ENCODE results near the gene TMEM125.

Gene TMEM125

DNA sequence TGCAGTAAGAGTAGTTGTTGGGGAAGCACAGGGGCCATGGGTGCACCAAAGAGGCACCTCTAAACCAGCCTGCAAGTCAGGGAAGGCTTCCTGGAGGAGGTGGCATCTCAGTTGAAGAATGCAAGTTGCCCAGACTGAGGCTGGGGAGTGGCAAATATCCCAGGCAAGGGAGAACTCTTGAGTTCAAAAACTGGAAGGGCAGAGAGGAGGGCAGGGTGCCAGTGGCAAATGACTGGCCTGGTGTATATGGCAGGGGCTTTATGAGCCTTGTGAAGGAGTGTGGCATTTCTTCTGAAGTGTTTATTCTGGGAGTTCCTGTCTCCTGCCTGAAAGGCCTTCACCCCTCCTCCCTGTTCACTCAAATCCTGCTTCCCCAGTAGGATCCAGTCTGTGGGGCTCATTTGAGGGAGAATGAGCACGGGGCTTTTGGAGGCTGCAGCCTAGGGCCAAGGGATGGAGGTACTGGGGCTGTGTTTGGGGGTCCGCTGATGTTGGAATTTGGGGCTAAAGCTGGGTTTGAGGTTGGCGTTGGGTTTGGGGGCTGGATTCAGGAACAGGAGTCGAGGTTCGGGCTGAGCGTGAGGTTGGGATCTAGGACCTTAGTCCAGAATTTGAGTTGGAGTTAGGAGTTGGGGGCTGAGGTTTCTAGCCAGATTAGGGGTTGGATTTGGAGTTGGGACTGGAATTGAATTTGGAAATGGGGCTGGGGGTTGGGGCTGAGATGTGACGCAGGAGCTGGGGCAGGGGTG, at the start of gene TMEM125:
Gene TMEM125, plus strand, starts transcription at position 357 of the 749 bp plus-strand sequence. CDS start 2,740 bp downstream, outside the sequence.
- CTCF ChIA-PET, result no interaction called here
- Mint-ChIP-seq H3K36me3 (peaks cover 8% of the 10 kb centered on the region), H3K4me3 (no peak within 1 kb of the TSS), H3K4me1 (peaks cover 25% of the 10 kb centered on the region), H3K27ac (no peak within 1 kb of the TSS), H3K9me3 (peaks cover 9% of the 10 kb centered on the region), H3K27me3 (peaks cover 73% of the 10 kb centered on the region)
- DNase-seq, result no peak

DNA sequence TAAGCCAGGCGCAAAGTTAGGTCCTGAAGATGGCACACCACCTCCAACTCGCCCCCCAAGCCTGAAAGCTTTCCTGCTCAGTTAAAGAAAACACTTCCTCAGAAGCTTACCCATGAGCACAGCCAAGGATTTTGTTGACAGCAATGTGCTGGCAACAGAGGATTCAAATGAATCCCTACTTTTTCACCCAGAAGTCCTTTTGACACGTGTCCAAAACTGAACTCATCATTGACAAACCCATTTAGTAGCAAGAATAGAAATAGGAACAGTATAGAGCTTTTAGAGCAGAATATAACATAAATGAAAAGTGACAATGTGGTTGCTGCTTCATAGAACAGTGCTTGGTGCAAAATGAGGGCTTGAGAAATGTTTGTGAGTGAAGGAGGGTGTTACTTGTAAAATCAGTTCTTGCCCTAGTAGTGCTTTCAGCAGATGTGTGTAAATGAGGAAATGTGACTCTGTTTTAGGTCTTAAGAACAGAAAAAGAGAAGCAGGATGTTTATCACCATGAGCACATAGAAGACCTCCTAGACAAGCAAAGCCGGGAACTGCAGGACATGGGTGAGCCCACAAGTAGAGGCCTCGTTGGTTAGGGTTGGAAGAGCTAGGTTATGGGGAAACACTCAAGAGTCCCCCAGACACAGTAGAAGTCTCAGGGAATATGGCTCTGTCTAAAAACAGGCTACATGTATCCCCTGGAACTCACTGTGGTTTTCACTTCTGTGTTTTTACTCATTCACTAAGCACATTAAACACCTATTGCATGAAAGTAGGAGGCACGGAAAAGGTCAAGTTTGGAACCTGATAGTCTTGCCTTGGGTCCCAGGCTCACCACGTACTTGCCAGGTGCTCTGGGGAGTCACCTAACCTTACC, 48.6 kb upstream of the TMEM125 start:
- no peak overlapping the region for H3K4me3 Mint-ChIP-seq
- no peak overlapping the region for H3K27ac Mint-ChIP-seq
- peaks cover 20% of the 10 kb centered on the region for H3K27me3 Mint-ChIP-seq
- H3K4me1 Mint-ChIP-seq, result peaks cover 2% of the 10 kb centered on the region
- CTCF ChIA-PET, result no interaction called here
- no peaks in the 10 kb centered on the region for H3K9me3 Mint-ChIP-seq
- no peak for DNase-seq
- H3K36me3 Mint-ChIP-seq, result no peaks in the 10 kb centered on the region

DNA sequence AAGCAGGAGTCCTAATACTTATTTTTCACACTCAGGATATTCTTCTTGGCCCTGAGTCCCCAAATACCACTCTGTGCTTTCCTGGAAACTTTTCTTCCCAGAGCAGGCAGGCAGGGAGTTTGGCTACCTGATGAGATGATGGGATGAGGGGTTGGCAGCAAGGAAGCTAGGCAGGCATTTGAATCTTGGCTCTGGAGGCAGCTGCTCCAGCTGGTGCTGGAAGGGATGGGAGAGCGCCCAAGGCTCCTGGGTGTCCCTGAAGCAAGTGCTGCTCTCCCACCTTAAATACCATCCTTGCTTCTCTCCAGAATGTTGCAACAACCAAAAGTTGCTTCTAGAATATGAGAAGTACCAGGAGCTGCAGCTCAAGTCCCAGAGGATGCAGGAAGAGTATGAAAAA, 48.0 kb upstream of the TMEM125 start:
- DNase-seq, result no peak
- no peaks in the 10 kb centered on the region for H3K36me3 Mint-ChIP-seq
- CTCF ChIA-PET, result no interaction called here
- no peaks in the 10 kb centered on the region for H3K9me3 Mint-ChIP-seq
- H3K4me3 Mint-ChIP-seq, result no peak overlapping the region
- H3K27me3 Mint-ChIP-seq, result peaks cover 20% of the 10 kb centered on the region
- no peak overlapping the region for H3K27ac Mint-ChIP-seq
- H3K4me1 Mint-ChIP-seq, result peaks cover 2% of the 10 kb centered on the region

DNA sequence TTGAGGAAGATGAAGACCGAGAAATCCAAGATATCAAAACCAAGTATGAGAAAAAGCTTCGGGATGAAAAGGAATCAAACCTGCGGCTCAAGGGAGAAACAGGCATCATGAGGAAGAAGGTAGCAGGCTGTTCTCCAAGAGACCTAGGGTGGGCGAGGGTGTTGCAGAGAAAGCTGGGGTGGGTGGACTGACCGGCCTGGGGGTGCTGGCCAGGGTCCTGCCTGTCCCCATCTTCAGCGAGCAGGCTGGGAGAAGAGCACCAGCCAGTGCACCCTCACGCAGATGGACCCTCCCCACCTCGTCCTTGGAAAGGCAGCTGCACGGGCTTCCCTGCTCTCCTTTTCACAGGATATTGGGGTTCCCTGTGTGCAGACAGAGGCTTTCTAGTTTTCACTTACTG, 46.9 kb upstream of the TMEM125 start:
- Mint-ChIP-seq H3K4me1 (peaks cover 2% of the 10 kb centered on the region), H3K36me3 (no peaks in the 10 kb centered on the region), H3K27me3 (peaks cover 23% of the 10 kb centered on the region), H3K27ac (no peak overlapping the region), H3K4me3 (no peak overlapping the region), H3K9me3 (no peaks in the 10 kb centered on the region)
- CTCF ChIA-PET, result interaction anchor here (1.0 to 2.5 kb wide), 2 partner anchors 15 to 192 kb away, joined by 3 to 8 read pairs; no protein-coding TSS in a partner anchor
- DNase-seq, result no peak

DNA sequence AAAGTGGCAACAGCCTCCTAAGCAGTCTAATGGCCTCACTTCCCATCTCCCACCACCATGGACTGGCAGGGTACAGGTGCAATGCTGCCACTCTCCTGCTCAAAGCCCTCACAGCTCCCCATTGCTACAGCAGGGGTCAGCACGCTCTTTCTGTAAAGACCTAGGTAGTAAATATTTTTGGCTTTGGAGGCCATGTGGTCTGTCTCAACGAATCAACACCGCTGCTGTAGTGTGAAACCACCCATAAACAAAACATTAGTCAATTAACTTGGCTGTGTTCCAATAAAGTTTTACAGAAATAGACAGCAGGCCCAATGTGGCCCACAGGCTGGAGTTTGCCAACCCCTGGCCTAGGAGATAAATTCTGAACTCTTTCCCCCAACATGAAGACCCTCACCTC, 44.6 kb upstream of the TMEM125 start:
- peaks cover 34% of the 10 kb centered on the region for H3K27me3 Mint-ChIP-seq
- H3K27ac Mint-ChIP-seq, result no peak overlapping the region
- H3K36me3 Mint-ChIP-seq, result no peaks in the 10 kb centered on the region
- H3K9me3 Mint-ChIP-seq, result no peaks in the 10 kb centered on the region
- CTCF ChIA-PET, result interaction anchor here (2.4 to 5.0 kb wide), 3 partner anchors 14 to 189 kb away, joined by 8 to 73 read pairs (median 27); no protein-coding TSS in a partner anchor
- peaks cover 2% of the 10 kb centered on the region for H3K4me1 Mint-ChIP-seq
- H3K4me3 Mint-ChIP-seq, result no peak overlapping the region
- DNase-seq, result no peak

DNA sequence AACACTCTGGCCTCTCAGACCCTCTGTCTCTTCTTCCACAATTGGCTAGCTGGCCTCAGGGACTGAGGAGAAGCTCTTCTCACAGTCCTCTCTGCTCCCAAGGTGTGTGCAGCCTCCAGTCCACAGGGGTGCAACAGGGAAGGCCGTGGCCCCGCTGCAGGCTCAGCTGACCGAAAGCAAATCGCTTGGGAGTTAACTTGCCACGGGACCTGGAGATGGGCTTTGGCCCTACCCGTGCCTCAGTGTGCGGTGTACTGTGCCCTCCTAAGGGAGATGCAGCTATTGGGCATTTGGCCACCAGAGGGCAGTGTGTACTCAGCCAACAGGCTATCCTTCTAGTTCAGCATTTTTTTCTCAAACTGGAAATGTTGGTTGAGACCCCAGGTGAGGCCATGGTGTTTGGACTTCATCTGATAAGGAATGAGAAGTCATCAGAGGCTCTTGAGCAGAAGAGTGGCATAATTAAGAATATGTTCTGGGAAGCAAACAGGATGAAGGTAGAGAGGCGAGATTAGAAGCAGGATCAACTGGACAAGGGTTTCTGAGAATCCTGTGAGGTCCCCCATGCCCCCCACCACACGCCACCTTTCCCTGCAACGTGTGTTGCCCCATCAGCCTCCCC, 42.5 kb upstream of the TMEM125 start:
- no peaks in the 10 kb centered on the region for H3K36me3 Mint-ChIP-seq
- no peaks in the 10 kb centered on the region for H3K4me1 Mint-ChIP-seq
- H3K9me3 Mint-ChIP-seq, result no peaks in the 10 kb centered on the region
- H3K27ac Mint-ChIP-seq, result no peak overlapping the region
- H3K27me3 Mint-ChIP-seq, result peaks cover 46% of the 10 kb centered on the region
- CTCF ChIA-PET, result interaction anchor here (0.7 to 5.0 kb wide), 27 partner anchors 9 to 708 kb away, joined by 3 to 73 read pairs (median 4); partner anchors contain the start of genes CDC20 and ELOVL1
- DNase-seq, result peak; percentile 90
- no peak overlapping the region for H3K4me3 Mint-ChIP-seq

DNA sequence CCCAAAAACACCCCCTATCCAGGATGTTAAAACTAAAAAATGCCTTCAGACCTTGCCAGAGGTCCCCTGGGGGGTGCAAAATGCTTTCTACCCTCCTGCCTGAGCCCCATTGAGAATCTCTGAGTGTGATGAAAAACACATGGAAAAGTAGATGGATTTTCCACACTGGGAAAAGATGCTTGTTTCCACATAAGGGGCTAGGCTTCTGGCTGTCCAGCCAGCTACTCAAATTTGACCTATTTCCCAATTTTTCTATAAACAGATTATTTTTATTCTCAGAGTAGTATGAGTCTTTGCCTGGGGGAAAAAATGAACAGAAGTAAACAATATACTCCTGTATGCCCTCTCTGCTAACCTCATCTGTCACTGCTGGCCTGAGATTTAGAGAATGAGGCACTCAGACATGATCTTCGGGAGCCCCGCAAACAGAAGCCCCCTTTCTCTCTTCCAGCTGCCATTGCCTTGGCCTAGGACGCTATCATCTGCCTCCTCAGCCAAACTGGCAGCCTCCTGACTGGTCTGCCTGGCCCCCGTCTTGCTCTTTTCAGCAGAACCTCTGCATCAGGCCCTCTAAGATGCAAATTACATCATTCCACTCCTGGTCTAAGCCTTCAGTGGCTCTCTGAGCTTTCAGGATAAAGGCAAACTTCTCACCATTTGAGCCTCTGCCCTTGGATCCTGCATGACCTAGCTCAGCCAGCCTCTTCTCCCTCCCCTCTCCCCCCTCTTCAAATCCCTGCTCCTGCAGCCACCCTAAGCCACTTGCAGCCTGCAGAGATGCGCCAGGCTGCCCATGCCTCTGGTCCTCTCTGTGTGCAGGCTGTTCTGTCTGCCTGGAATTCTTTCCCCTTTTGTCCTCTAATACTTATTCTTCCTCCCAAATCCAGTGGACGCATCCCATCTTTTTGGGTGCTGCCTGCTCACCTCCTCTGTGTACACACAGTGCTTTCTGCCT, 39.7 kb upstream of the TMEM125 start:
- H3K4me1 Mint-ChIP-seq, result no peaks in the 10 kb centered on the region
- no peak overlapping the region for H3K27ac Mint-ChIP-seq
- H3K36me3 Mint-ChIP-seq, result no peaks in the 10 kb centered on the region
- no peak for DNase-seq
- no peak overlapping the region for H3K4me3 Mint-ChIP-seq
- peaks cover 41% of the 10 kb centered on the region for H3K27me3 Mint-ChIP-seq
- H3K9me3 Mint-ChIP-seq, result no peaks in the 10 kb centered on the region
- CTCF ChIA-PET, result interaction anchor here (0.7 to 5.0 kb wide), 4 partner anchors 10 to 704 kb away, joined by 3 to 73 read pairs (median 3); partner anchors contain the start of gene ARTN

DNA sequence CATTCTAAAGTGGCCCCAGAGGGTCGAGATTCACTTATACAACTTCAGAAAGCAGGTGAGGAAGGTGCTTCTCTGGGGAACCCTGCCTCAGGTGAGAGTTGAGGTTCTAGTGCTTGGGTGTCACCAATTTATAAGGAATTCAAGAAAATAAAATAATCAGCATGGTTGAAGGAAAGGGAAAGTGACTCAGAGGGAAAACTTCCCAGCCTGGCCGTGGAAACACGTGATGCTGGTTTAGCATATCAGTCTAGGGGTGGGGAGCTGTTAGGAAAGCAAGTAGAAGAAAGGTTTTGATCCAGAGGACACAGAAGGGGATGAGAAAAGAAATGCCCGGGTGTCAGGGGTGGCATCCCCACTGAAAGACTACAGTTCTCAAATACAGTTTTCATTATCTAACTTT, 37.7 kb upstream of the TMEM125 start:
- Mint-ChIP-seq H3K27ac (no peak overlapping the region), H3K36me3 (no peaks in the 10 kb centered on the region), H3K27me3 (peaks cover 31% of the 10 kb centered on the region), H3K4me3 (no peak overlapping the region), H3K9me3 (no peaks in the 10 kb centered on the region), H3K4me1 (no peaks in the 10 kb centered on the region)
- CTCF ChIA-PET, result interaction anchor here (1.3 to 1.5 kb wide), 2 partner anchors 183 to 234 kb away, joined by 4 to 9 read pairs; no protein-coding TSS in a partner anchor
- no peak for DNase-seq

DNA sequence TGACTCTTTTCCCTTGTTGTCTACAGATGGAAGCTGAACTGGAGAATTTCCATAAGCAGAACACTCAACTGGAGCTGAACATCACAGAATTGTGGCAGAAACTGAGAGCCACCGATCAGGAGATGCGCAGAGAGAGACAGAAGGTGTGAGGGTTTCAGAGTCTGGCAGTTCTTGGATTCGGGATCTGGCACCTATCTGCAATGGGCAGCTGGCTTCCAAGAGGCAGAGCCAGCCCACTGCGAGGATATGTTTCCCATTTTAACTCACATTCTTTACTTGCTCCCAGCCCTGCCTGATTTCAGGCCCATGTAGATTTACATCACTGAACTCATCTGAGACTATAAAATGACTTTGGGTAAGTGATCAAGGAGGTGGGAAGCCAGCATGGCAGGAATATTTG, 37.3 kb upstream of the TMEM125 start:
- H3K27ac Mint-ChIP-seq, result no peak overlapping the region
- H3K27me3 Mint-ChIP-seq, result peaks cover 27% of the 10 kb centered on the region
- no peak for DNase-seq
- H3K4me3 Mint-ChIP-seq, result no peak overlapping the region
- no peaks in the 10 kb centered on the region for H3K9me3 Mint-ChIP-seq
- H3K36me3 Mint-ChIP-seq, result no peaks in the 10 kb centered on the region
- CTCF ChIA-PET, result interaction anchor here (1.3 to 2.3 kb wide), 2 partner anchors 182 to 233 kb away, joined by 4 to 11 read pairs; no protein-coding TSS in a partner anchor
- H3K4me1 Mint-ChIP-seq, result no peaks in the 10 kb centered on the region

DNA sequence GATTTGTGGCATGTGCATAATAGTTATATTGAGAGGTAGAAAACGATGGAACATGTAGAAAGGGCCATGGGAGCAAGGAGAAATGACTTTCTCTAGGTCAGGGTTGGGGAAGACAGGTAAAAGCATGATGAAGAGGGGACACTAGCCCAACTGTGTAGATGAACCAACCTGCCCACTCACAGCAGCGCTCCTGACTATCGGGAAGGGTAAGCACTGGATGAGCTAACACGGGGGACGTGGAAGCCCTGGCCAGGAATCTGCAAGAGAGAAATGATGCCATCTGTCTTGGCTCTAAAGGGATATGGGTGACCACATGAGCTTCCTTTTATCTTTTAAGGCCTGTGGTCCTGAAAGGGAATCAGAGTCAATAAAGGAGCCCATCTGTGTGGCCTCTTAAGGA, 36.2 kb upstream of the TMEM125 start:
- H3K27me3 Mint-ChIP-seq, result peaks cover 24% of the 10 kb centered on the region
- H3K9me3 Mint-ChIP-seq, result no peaks in the 10 kb centered on the region
- no peak for DNase-seq
- CTCF ChIA-PET, result interaction anchor here (1.2 to 2.3 kb wide), 2 partner anchors 181 to 183 kb away, joined by 3 to 11 read pairs; no protein-coding TSS in a partner anchor
- H3K4me3 Mint-ChIP-seq, result no peak overlapping the region
- peaks cover 3% of the 10 kb centered on the region for H3K4me1 Mint-ChIP-seq
- H3K36me3 Mint-ChIP-seq, result no peaks in the 10 kb centered on the region
- no peak overlapping the region for H3K27ac Mint-ChIP-seq

DNA sequence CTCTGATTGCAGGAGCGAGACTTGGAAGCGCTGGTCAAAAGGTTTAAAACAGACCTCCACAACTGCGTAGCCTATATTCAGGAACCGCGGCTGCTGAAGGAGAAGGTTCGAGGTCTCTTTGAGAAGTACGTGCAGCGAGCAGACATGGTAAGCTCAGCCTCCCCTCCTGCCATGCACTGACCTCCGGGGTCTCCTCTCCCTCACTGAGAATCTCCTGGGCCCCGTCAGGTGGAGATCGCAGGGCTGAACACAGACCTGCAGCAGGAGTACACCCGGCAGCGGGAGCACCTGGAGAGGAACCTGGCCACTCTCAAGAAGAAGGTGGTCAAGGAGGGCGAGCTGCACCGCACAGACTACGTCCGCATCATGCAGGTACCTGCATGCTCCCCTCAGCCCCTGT, 35.5 kb upstream of the TMEM125 start:
- Mint-ChIP-seq H3K27ac (no peak overlapping the region), H3K9me3 (no peaks in the 10 kb centered on the region), H3K4me3 (no peak overlapping the region), H3K4me1 (peaks cover 8% of the 10 kb centered on the region), H3K27me3 (peaks cover 21% of the 10 kb centered on the region), H3K36me3 (no peaks in the 10 kb centered on the region)
- CTCF ChIA-PET, result interaction anchor here (0.8 to 2.3 kb wide), 4 partner anchors 61 to 182 kb away, joined by 3 to 11 read pairs (median 3); no protein-coding TSS in a partner anchor
- no peak for DNase-seq

DNA sequence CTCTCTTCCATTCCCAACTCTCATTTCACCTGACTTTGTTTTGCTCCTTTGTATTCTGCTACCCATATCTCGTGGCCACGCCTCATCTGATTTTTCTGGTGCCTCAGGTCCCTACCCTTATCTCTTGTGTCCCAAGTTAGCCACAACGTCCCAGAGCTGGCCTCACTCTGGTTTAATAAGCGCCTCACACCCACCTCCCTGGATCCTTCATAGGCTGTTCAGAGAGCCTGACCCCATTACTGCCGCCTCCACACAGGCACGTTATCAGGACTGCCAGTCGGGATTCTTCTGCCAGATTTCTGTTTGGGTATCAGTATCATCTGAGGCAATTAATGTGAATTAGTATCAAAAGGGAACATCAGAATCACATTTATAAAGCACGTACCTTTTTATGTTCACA, 34.7 kb upstream of the TMEM125 start:
- Mint-ChIP-seq H3K27me3 (peaks cover 17% of the 10 kb centered on the region), H3K9me3 (no peaks in the 10 kb centered on the region), H3K27ac (no peak overlapping the region), H3K4me3 (no peak overlapping the region), H3K36me3 (no peaks in the 10 kb centered on the region), H3K4me1 (peaks cover 13% of the 10 kb centered on the region)
- DNase-seq, result no peak
- CTCF ChIA-PET, result interaction anchor here (1.1 to 2.9 kb wide), 2 partner anchors 177 to 180 kb away, joined by 3 to 13 read pairs; no protein-coding TSS in a partner anchor
